Endodermal cell (in vitro differentiated cells): Measurements from ENCODE around the gene DNAJC12. TPM values are rescaled to one million over a fixed set of nuclear protein-coding genes. Genes with fewer than 3 reads are reported as not detected.

Experiments
- DNase-seq: peaks from one replicate; pipeline ENCODE4 v3.0.0-alpha.2; 2017
- H3K27ac ChIP-seq: 2 replicates; pipeline ENCODE4 v1.5.1; 2013; ENCODE audit warnings: mild to moderate bottlenecking, low read depth, low read length, moderate library complexity
- H3K27me3 ChIP-seq: 2 replicates; pipeline ENCODE4 v1.6.1; 2013; ENCODE audit warnings: mild to moderate bottlenecking, low read length, moderate library complexity; ENCODE audit not compliant: insufficient read depth, control insufficient read depth, poor library complexity, severe bottlenecking
- H3K36me3 ChIP-seq: 2 replicates; pipeline ENCODE4 v1.7.0; 2013; ENCODE audit warnings: mild to moderate bottlenecking, low read length, moderate library complexity; ENCODE audit not compliant: control insufficient read depth, insufficient read depth
- H3K4me1 ChIP-seq: one replicate; pipeline ENCODE4 v1.7.0; 2013; ENCODE audit warnings: low read length; ENCODE audit not compliant: control insufficient read depth, insufficient read depth
- H3K4me3 ChIP-seq: 2 replicates; pipeline ENCODE4 v1.5.1; 2013; ENCODE audit warnings: mild to moderate bottlenecking, low read length, moderate library complexity
- H3K9ac ChIP-seq: 2 replicates; pipeline ENCODE4 v1.6.1; 2013; ENCODE audit warnings: mild to moderate bottlenecking, low read length, moderate library complexity; ENCODE audit not compliant: poor library complexity, severe bottlenecking; ENCODE audit errors: extremely low read depth
- H3K9me3 ChIP-seq: 2 replicates; pipeline ENCODE4 v1.6.1; 2013; ENCODE audit warnings: mild to moderate bottlenecking, low read length, moderate library complexity; ENCODE audit not compliant: control insufficient read depth
- H3K27ac Mint-ChIP-seq: 2 replicates; pipeline ENCODE4 v1.8.0; 2020; ENCODE audit warnings: mixed read lengths
- H3K27me3 Mint-ChIP-seq: 2 replicates; pipeline ENCODE4 v1.8.0; 2021; ENCODE audit warnings: mild to moderate bottlenecking, mixed read lengths; ENCODE audit not compliant: insufficient read depth
- H3K36me3 Mint-ChIP-seq: 2 replicates; pipeline ENCODE4 v1.8.0; 2020; ENCODE audit warnings: low read depth, mixed read lengths
- H3K4me1 Mint-ChIP-seq: 2 replicates; pipeline ENCODE4 v1.8.0; 2020; ENCODE audit warnings: mixed read lengths
- H3K4me3 Mint-ChIP-seq: 2 replicates; pipeline ENCODE4 v1.8.0; 2020; ENCODE audit warnings: mild to moderate bottlenecking, moderate library complexity, mixed read lengths
- H3K9me3 Mint-ChIP-seq: 2 replicates; pipeline ENCODE4 v1.8.0; 2020; ENCODE audit warnings: mild to moderate bottlenecking, mixed read lengths
- WGBS, 2 experiments: methylation state at CpG; one replicate each; pipeline versions ENCODE4 v1.1.5 to v1.1.7; 2013; ENCODE audit warnings: missing lambda C conversion rate in 2 of 2, mixed read lengths in 1 of 2; ENCODE audit not compliant: insufficient coverage in 1 of 2, insufficient read length in 1 of 2; 5-methylcytosine and 5-hydroxymethylcytosine counted together
- total RNA-seq, 2 donors: library from RNA; stranded (reverse); fragmentation: NEBNext Ultra II Directional in 1 of 2; extraction: Animal tissue kit (Norgen Biotek cat#: 25700) in 1 of 2; gene quantifications; 2 replicates in 1 of 2; 3 replicates in 1 of 2; pipeline ENCODE4 v1.2.1, GENCODE V29; 2021
- TF ChIP-seq, protein P1 (sequence below): fragments of 200-600 bp; sonication (generic); conservative IDR thresholded peaks from 2 replicates; pipeline ENCODE4 v1.5.0; 2021; ENCODE audit warnings: antibody characterized with exemption, mild to moderate bottlenecking

DNAJC12 gene
- total RNA-seq, 2 donors from 2014 or later: 0.59 TPM; not detected in 1

DNA sequence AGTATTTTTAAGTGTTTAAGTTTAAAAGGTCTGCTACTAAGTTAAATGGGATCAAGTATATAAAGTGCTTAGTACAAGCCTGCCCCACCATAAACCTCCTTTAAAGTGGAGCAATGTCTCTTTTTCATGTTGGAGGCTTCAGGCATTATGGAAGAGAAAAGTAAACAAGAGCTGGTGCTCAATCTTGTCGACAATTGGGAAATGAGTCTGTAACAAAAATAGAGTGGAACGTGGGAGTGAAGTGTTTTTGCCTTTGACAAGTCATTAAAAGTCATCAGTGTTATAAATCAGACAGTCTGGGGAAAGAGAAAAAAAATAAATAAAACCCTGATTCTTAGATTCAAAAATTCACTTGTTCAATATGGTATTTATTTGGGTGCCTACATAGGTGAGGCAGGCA, 44.7 kb downstream of the DNAJC12 start:
- Mint-ChIP-seq H3K9me3 (no peaks in the 10 kb centered on the region), H3K27ac (no peak overlapping the region), H3K4me1 (peaks cover 19% of the 10 kb centered on the region), H3K36me3 (no peaks in the 10 kb centered on the region), H3K4me3 (no peak overlapping the region), H3K27me3 (no peaks in the 10 kb centered on the region)
- Histone ChIP-seq H3K9ac (no peak overlapping the region), H3K27me3 (no peaks in the 10 kb centered on the region), H3K4me1 (no peaks in the 10 kb centered on the region), H3K36me3 (no peaks in the 10 kb centered on the region), H3K4me3 (no peak overlapping the region), H3K27ac (no peak overlapping the region), H3K9me3 (no peaks in the 10 kb centered on the region)
- no peak for DNase-seq
- TF ChIP-seq, protein P1, sequence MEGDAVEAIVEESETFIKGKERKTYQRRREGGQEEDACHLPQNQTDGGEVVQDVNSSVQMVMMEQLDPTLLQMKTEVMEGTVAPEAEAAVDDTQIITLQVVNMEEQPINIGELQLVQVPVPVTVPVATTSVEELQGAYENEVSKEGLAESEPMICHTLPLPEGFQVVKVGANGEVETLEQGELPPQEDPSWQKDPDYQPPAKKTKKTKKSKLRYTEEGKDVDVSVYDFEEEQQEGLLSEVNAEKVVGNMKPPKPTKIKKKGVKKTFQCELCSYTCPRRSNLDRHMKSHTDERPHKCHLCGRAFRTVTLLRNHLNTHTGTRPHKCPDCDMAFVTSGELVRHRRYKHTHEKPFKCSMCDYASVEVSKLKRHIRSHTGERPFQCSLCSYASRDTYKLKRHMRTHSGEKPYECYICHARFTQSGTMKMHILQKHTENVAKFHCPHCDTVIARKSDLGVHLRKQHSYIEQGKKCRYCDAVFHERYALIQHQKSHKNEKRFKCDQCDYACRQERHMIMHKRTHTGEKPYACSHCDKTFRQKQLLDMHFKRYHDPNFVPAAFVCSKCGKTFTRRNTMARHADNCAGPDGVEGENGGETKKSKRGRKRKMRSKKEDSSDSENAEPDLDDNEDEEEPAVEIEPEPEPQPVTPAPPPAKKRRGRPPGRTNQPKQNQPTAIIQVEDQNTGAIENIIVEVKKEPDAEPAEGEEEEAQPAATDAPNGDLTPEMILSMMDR: no peak
- WGBS, 2 experiments: 83 to 85% methylated on average over 2 of the region's 2 CpGs

DNA sequence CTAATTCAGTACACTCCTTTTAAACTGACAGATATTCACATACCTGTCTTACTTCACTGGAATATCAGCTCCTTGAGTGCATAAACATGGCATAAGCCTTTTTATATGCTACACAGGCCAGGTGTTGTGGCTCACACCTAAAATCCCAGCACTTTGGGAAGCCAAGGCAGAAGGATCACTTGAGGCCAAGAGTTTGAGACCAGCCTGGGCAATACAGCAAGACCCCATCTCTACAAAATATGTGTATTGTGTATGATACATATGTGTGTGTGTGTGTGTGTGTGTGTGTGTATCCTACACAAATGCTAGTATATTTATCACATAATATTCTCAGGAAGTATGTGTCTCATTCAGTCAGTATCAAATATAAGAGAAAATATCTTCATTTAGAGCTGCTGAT, 45.3 kb downstream of the DNAJC12 start:
- H3K27ac ChIP-seq: no peak overlapping the region
- Mint-ChIP-seq H3K27ac (no peak overlapping the region), H3K9me3 (no peaks in the 10 kb centered on the region), H3K4me1 (peaks cover 21% of the 10 kb centered on the region), H3K36me3 (no peaks in the 10 kb centered on the region), H3K27me3 (no peaks in the 10 kb centered on the region), H3K4me3 (no peak overlapping the region)
- H3K9me3 ChIP-seq: no peaks in the 10 kb centered on the region
- DNase-seq: no peak
- H3K36me3 ChIP-seq: no peaks in the 10 kb centered on the region
- no peaks in the 10 kb centered on the region for H3K27me3 ChIP-seq
- H3K4me1 ChIP-seq: no peaks in the 10 kb centered on the region
- TF ChIP-seq, protein P1: no peak
- H3K9ac ChIP-seq: no peak overlapping the region
- no peak overlapping the region for H3K4me3 ChIP-seq

DNA sequence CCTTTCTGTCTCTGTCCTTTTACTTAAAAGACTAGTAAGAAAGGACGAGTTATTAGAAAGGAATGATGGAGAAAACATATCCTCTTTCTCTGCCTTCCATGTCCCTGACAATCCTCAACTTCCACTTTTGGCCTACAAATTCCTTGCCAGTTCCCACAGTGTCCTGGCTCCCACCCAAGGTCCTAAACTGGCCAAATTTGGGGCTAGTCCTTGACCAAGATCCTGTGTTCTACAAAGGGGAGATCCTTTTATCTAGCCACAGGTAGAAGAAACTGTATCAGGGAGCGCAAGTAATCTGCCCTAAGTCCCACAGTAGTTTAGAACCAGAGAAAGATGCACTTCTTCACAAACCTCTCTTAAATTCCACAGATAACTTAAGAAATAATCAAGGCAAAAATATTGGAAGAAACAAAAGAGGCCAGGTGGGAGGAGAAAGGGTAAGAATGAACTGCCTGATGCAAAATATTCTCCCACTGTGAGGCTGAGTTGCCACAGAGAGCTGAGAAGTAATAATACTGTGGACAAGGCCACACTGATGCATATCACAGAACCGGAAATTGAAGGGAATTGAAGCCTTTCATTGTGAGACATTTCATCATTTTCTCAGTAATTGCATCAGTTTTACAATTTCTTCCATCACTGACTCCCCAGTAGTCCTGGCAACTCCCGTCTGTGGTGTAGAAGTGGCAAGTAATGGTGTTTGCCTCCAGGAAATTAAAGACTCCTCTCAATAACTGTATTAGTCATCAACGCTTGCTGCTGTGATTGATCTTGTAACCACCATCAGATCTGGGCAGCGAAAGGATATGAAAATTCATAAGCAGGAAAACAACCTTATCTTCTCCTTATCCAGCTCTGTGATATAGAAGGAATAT, 47.2 kb downstream of the DNAJC12 start:
- no peak for DNase-seq
- Histone ChIP-seq H3K4me3 (no peak overlapping the region), H3K4me1 (no peaks in the 10 kb centered on the region), H3K36me3 (no peaks in the 10 kb centered on the region), H3K27me3 (no peaks in the 10 kb centered on the region), H3K27ac (no peak overlapping the region), H3K9ac (no peak overlapping the region), H3K9me3 (no peaks in the 10 kb centered on the region)
- Mint-ChIP-seq H3K27me3 (no peaks in the 10 kb centered on the region), H3K27ac (peak overlapping the region; percentile 18), H3K36me3 (no peaks in the 10 kb centered on the region), H3K9me3 (no peaks in the 10 kb centered on the region), H3K4me3 (no peak overlapping the region), H3K4me1 (peaks cover 21% of the 10 kb centered on the region)
- 92 to 100% methylated on average over 1 to 6 of the region's 6 CpGs for WGBS, 2 experiments
- TF ChIP-seq, protein P1: no peak
